Measurements from ENCODE around the gene MPP2. TPM values are rescaled to one million over a fixed set of nuclear protein-coding genes. Genes with fewer than 3 reads are reported as not detected.

Gene MPP2
- total and polyA plus RNA-seq, 4 donors, result 0.05 to 0.25 (median 0.09) TPM

GRCh38 chr17:43912635-43913304, 5.4 kb upstream of the MPP2 start:
- Histone ChIP-seq H3K4me3 (ENCODE audit: low read depth in 1 of 3, low read length in 3 of 3) (no peak overlapping the region), H3K27ac (ENCODE audit: low read depth in 1 of 2, low read length in 2 of 2) (no peak overlapping the region), H3K9me3 (ENCODE audit: control insufficient read depth in 4 of 4, low read length in 3 of 4) (no peaks in the 10 kb centered on the region), H3K4me1 (ENCODE audit: control insufficient read depth in 4 of 4, insufficient read depth in 4 of 4, low read length in 3 of 4) (peaks cover 0 to 6% (median 0%) of the 10 kb centered on the region in 4 donors), H3K27me3 (ENCODE audit: control insufficient read depth in 4 of 4, insufficient read depth in 4 of 4, low read length in 3 of 4) (peaks cover 0 to 5% (median 0%) of the 10 kb centered on the region in 4 donors), H3K36me3 (ENCODE audit: control insufficient read depth in 4 of 4, insufficient read depth in 3 of 4, low read depth in 1 of 4, low read length in 3 of 4) (no peaks in the 10 kb centered on the region), H3K9ac (ENCODE audit: low read depth in 1 of 2, low read length in 2 of 2) (no peak overlapping the region)
- no peak for DNase-seq (ENCODE audit: low spot score)
- WGBS, result 77% methylated on average over 4 of the region's 4 CpGs
- TF ChIP-seq FOXA1 (IDR thresholded peaks at IDR 0.05), result no peak
- TF ChIP-seq HNF4A (conservative IDR thresholded peaks at IDR 0.05), result no peak
- no peak for TF ChIP-seq ZBTB33 (IDR thresholded peaks at IDR 0.05)
- TF ChIP-seq GABPA (IDR thresholded peaks at IDR 0.05 in 1 of 2, conservative IDR thresholded peaks at IDR 0.05 in 1 of 2), result no peak
- TF ChIP-seq REST (IDR thresholded peaks at IDR 0.05), result no peak
- no peak for TF ChIP-seq TAF1 (conservative IDR thresholded peaks at IDR 0.05)
- no peak for TF ChIP-seq JUND (IDR thresholded peaks at IDR 0.05)
- no peak for TF ChIP-seq HNF4G (IDR thresholded peaks at IDR 0.05)
- no peak for TF ChIP-seq RXRA (IDR thresholded peaks at IDR 0.05)
- TF ChIP-seq MAX (IDR thresholded peaks at IDR 0.05), result no peak
- TF ChIP-seq SP1 (IDR thresholded peaks at IDR 0.05), result no peak
- no peak for TF ChIP-seq NR2F2 (IDR thresholded peaks at IDR 0.05)
- TF ChIP-seq CTCF (IDR thresholded peaks at IDR 0.05; ENCODE audit: low read depth, low read length, missing input control), result no peak
- no peak for TF ChIP-seq EGR1 (IDR thresholded peaks at IDR 0.05; ENCODE audit: low read depth in 2 of 2)
- no peak for TF ChIP-seq YY1 (IDR thresholded peaks at IDR 0.05)
- TF ChIP-seq RAD21 (IDR thresholded peaks at IDR 0.05), result no peak
- no peak for TF ChIP-seq FOXA2 (IDR thresholded peaks at IDR 0.05)
- no peak for TF ChIP-seq ATF3 (IDR thresholded peaks at IDR 0.05)

Data from liver (tissue), 9 donors.